PFSK-1 (cell line): ENCODE measurements around the gene MATN3.

ENCODE experiments used
- FOXP2 ChIP-seq: optimal IDR thresholded peaks from 2 replicates; pipeline ENCODE3; 2011; ENCODE audit warnings: borderline replicate concordance, control low read depth, inconsistent platforms; ENCODE audit not compliant: insufficient read depth; ENCODE audit errors: extremely low read length, extremely low read depth
- POLR2AphosphoS5 ChIP-seq: IDR thresholded peaks from 2 replicates; pipeline ENCODE4 v1.6.1; 2012; ENCODE audit warnings: low read depth, mild to moderate bottlenecking, control low read depth, low read length, moderate library complexity
- REST ChIP-seq, 2 experiments: IDR thresholded peaks; 2 replicates each; pipeline versions ENCODE4 v1.6.1 to v1.8.0; 2011 to 2012; ENCODE audit warnings: low read depth in 2 of 2, low read length in 2 of 2, control low read depth in 1 of 2, inconsistent platforms in 1 of 2, mild to moderate bottlenecking in 1 of 2, moderate library complexity in 1 of 2; ENCODE audit not compliant: insufficient read depth in 1 of 2
- SIN3A ChIP-seq: IDR thresholded peaks from 2 replicates; pipeline ENCODE4 v1.6.1; 2012; ENCODE audit warnings: mild to moderate bottlenecking, low read length, moderate library complexity, borderline replicate concordance; ENCODE audit not compliant: insufficient read depth
- TAF1 ChIP-seq: IDR thresholded peaks from 2 replicates; pipeline ENCODE4 v1.6.1; 2012; ENCODE audit warnings: low read length, control low read depth, borderline replicate concordance; ENCODE audit not compliant: insufficient read depth

Gene MATN3

DNA sequence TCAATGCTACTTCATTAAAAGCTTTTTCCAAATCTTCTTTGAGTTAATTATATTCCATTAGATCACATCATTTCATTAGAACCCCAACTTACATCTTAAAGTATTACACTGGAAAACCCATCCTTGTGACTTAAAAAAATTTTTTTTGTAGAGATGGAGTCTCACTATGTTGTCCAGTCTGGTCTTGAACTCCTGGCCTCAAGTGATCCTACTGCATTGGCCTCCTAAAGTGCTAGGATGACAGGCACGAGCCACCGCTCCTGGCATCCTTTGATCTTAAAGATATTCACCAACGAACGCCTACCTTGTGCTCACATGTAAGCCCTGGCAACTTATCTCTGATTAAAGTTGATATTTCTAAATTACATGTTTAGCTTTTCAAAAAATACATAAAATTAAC is 32.3 kb upstream of the MATN3 start:
- TF ChIP-seq REST (IDR thresholded peaks at IDR 0.05; ENCODE audit: insufficient read depth in 1 of 2, low read depth in 2 of 2, low read length in 2 of 2) (no peak), FOXP2 (no peak), POLR2AphosphoS5 (no peak), SIN3A (no peak), TAF1 (no peak)

DNA sequence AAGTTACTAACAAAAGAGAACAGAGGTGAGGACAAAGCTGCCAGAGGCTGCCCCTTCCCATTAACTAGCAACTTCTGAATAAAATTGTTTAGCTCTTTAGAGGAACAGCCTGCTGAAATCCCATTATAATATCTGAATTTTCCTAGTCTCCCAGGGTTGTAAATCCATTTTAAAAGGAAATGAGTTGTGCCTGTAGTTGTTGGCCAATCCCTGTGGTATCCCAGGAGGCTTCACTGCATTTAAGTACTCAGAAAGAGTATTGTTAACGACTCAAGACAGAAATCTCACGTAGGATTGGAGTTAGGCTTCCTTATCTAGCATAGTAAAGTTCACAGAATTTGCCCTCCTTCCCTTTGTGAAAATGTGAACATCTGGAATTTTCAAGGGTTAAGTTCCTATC is 30.1 kb upstream of the MATN3 start:
- no peak for TF ChIP-seq TAF1
- TF ChIP-seq POLR2AphosphoS5 = no peak
- TF ChIP-seq FOXP2 = no peak
- no peak for TF ChIP-seq SIN3A
- TF ChIP-seq REST (IDR thresholded peaks at IDR 0.05; ENCODE audit: insufficient read depth in 1 of 2, low read depth in 2 of 2, low read length in 2 of 2) = no peak

DNA sequence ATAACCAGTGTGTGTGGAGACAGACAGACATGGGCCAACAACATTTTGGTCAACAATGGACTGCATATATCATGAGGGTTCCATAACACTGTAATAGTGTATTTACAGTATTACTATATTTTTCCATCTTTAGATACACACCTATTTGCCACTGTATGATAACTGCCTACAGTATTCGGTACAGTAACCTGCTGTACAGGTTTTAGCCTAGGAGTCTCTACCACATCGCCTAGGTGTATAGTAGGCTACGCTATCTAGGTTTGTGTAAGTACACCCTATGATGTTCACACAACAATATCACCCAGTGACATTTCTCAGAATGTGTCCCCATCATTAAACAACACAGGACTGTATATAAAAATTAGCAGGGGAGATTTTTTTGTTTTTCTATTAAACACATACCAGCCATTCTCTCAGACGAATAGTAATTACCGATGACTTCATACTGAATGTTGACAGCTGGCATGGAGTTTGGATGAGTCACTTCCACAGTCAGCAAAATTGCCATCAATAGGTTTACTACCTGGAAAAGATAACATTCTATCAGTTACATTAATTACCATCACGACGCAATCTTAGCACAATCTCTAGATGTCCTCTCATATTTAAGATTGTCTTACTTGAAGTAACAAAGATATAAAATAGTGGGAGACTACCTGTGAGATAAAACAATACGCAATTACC is 28.2 kb upstream of the MATN3 start:
- no peak for TF ChIP-seq TAF1

- no peak for TF ChIP-seq SIN3A
- TF ChIP-seq REST (IDR thresholded peaks at IDR 0.05; ENCODE audit: insufficient read depth in 1 of 2, low read depth in 2 of 2, low read length in 2 of 2) = no peak
- no peak for TF ChIP-seq TAF1
- TF ChIP-seq FOXP2 = no peak
- no peak for TF ChIP-seq POLR2AphosphoS5
Measured at GRCh38 chr2:20037660-20038059, 25.2 kb upstream of the MATN3 start.

DNA sequence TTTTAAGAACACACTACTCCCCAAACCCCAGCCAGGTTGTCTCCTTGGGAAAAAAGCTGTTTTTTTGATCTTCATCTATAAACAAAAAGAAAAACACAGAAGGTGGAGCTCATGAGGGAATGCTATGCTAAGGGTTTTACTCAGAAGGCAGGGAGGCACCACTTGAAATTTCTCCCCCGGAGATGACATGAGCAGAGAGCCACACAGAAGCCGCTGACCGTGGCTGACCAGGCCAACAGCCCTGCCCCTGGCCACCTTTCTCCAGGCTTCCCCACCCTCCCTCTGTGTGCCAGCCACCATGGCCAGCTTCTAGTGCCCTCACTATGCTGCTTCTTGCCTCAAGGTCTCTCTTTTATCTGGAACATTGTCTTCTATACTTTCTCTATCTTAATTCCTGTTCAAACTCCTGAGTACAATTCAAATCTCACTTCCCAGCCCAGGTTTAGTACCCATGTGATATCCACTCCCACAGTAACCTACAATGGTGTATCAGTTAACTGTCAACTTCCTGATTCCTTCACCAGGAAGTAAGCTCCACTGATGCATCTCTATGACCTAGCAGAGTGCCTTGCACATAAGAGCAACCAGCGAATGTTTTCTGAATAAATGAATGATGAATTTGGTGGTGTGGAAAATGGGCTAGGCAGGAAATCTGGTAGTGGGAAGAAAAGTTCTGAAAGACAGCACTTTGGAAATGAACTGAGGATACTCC is 23.6 kb upstream of the MATN3 start:
- TF ChIP-seq REST (IDR thresholded peaks at IDR 0.05; ENCODE audit: insufficient read depth in 1 of 2, low read depth in 2 of 2, low read length in 2 of 2) (0 out of 4 replicates have a peak, but pooled peaks of 1 of the 2 experiments have one; percentile 33), SIN3A (peak; percentile 64; the same call in 1 of the 2 replicates), TAF1 (no peak; the same call in 1 of the 2 replicates), POLR2AphosphoS5 (peak; percentile 46; the same call in 1 of the 2 replicates)
